Loucy (cell line): ENCODE data around the gene BAIAP2L1.

ENCODE experiments used
- CTCF ChIP-seq: fragments of 200-600 bp; sonication (generic); conservative IDR thresholded peaks from 2 replicates; pipeline ENCODE4 v1.5.1; 2014; ENCODE audit warnings: mild to moderate bottlenecking, antibody characterized with exemption, low read length
- EZH2phosphoT487 ChIP-seq: fragments of 200-600 bp; IDR thresholded peaks from 2 replicates; pipeline ENCODE4 v1.6.1; 2018; ENCODE audit warnings: antibody characterized with exemption, mild to moderate bottlenecking, moderate library complexity, borderline replicate concordance

- TF ChIP-seq CTCF: no peak
- no peak for TF ChIP-seq EZH2phosphoT487
These were observed at the start of gene BAIAP2L1 for GRCh38 chr7:98400542-98401340.
